ENCODE results near the gene KRT7.

KRT7 gene

GRCh38 chr12:52245962-52246569 is 13.0 kb downstream of the KRT7 start:
- DNase-seq: no peak
- no peaks in the 10 kb centered on the region for H3K9me3 ChIP-seq (ENCODE audit: severe bottlenecking)
- no peaks in the 10 kb centered on the region for H3K36me3 ChIP-seq
- no peaks in the 10 kb centered on the region for H3K27me3 ChIP-seq (ENCODE audit: insufficient read depth, low read depth, severe bottlenecking)
- H3K4me3 ChIP-seq (ENCODE audit: low read depth, low read length): no peak overlapping the region
- H3K27ac ChIP-seq: no peak overlapping the region; the same call in 1 of the 2 replicates
- TF ChIP-seq CTCF (IDR thresholded peaks at IDR 0.05; ENCODE audit: low read depth, low read length): no peak

GRCh38 chr12:52246720-52247621 is 13.9 kb downstream of the KRT7 start:
- Histone ChIP-seq H3K27me3 (ENCODE audit: insufficient read depth, low read depth, severe bottlenecking) (no peaks in the 10 kb centered on the region), H3K27ac (peak overlapping the region; percentile 76), H3K36me3 (no peaks in the 10 kb centered on the region), H3K4me3 (ENCODE audit: low read depth, low read length) (no peak overlapping the region), H3K9me3 (ENCODE audit: severe bottlenecking) (no peaks in the 10 kb centered on the region)
- TF ChIP-seq CTCF (IDR thresholded peaks at IDR 0.05; ENCODE audit: low read depth, low read length): no peak
- peak; percentile 45 for DNase-seq

GRCh38 chr12:52247622-52248540 is 14.8 kb downstream of the KRT7 start:
- no peak for DNase-seq
- no peak overlapping the region for H3K4me3 ChIP-seq (ENCODE audit: low read depth, low read length)
- peak overlapping the region; percentile 76 for H3K27ac ChIP-seq
- no peaks in the 10 kb centered on the region for H3K9me3 ChIP-seq (ENCODE audit: severe bottlenecking)
- no peaks in the 10 kb centered on the region for H3K27me3 ChIP-seq (ENCODE audit: insufficient read depth, low read depth, severe bottlenecking)
- TF ChIP-seq CTCF (IDR thresholded peaks at IDR 0.05; ENCODE audit: low read depth, low read length): no peak
- H3K36me3 ChIP-seq: no peaks in the 10 kb centered on the region

GRCh38 chr12:52248541-52249461 is 15.8 kb downstream of the KRT7 start:
- no peak for TF ChIP-seq CTCF (IDR thresholded peaks at IDR 0.05; ENCODE audit: low read depth, low read length)
- no peaks in the 10 kb centered on the region for H3K9me3 ChIP-seq (ENCODE audit: severe bottlenecking)
- H3K27me3 ChIP-seq (ENCODE audit: insufficient read depth, low read depth, severe bottlenecking): no peaks in the 10 kb centered on the region
- no peaks in the 10 kb centered on the region for H3K36me3 ChIP-seq
- H3K27ac ChIP-seq: no peak overlapping the region
- DNase-seq: no peak
- no peak overlapping the region for H3K4me3 ChIP-seq (ENCODE audit: low read depth, low read length)

DNA sequence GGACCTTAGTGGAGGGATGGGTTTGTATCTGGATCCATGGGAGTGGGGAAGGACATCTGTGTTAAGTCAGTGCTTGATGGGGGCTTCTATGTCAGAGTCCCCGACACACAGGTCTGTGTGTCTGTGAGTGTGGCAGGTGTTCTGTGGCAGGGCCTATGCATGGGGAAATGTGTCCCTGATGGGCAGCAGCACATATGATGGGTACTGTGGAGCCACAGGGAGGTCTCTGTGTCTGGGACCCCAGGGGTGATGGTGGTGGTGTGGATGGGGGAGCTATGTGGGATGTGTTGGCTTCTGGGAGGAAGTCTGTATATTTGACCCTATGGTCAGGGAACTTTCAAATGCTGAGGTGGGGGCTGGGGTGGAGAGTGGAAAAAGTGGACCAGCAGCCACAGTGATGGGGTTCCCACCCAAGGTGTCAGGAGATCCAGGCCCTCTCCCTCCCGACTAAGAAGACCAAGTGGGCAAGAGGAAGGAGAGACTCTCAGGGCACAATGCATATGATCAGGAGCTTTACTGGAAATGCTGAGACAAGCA is 16.5 kb downstream of the KRT7 start:
- Histone ChIP-seq H3K36me3 (no peaks in the 10 kb centered on the region), H3K27ac (no peak overlapping the region), H3K4me3 (ENCODE audit: low read depth, low read length) (no peak overlapping the region), H3K9me3 (ENCODE audit: severe bottlenecking) (no peaks in the 10 kb centered on the region), H3K27me3 (ENCODE audit: insufficient read depth, low read depth, severe bottlenecking) (peaks cover under 1% of the 10 kb centered on the region)
- TF ChIP-seq CTCF (IDR thresholded peaks at IDR 0.05; ENCODE audit: low read depth, low read length): no peak
- no peak for DNase-seq
